ENCODE data around the gene ELAVL4. TPM values are rescaled to one million over a fixed set of nuclear protein-coding genes. Genes with fewer than 3 reads are reported as not detected.

Gene ELAVL4
- total and polyA plus RNA-seq, 2 donors (not counting 1 experiment from before 2014, with no cell fraction given): not detected

DNA sequence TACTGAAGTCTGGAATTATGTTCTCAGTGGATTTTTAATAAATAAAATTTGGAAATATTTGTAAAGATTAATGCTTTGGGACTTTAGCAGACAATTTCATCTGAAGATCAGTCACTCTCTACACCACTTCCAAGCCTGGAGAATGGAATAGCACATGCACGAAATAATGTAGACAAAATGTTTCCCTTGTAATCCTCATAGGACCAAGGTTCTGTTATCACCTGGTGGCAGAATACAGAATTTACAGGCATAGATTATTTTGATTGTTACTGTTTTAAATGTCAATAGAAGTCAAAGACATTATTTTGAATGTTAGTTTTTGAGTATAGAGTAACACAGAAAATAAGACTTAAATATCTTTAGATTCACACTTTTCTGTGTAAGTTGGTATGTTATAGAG, 9.1 kb upstream of the ELAVL4 start:
- Histone ChIP-seq H2AFZ (ENCODE audit: low read length) (no peak overlapping the region), H3K4me3 (replicated peaks in 1 of 4; ENCODE audit: control extremely low read depth in 1 of 4, insufficient read depth in 1 of 4, low read depth in 3 of 4, low read length in 4 of 4) (no peak overlapping the region), H3K4me1 (ENCODE audit: control insufficient read depth, extremely low read depth, insufficient read depth, low read length) (no peaks in the 10 kb centered on the region), H3K27ac (ENCODE audit: insufficient read depth, low read length) (no peak overlapping the region), H3K79me2 (ENCODE audit: control insufficient read depth, insufficient read depth, low read length) (no peaks in the 10 kb centered on the region), H3K9ac (ENCODE audit: insufficient read depth, low read length) (no peak overlapping the region), H3K36me3 (ENCODE audit: control insufficient read depth, insufficient read depth, low read length) (no peaks in the 10 kb centered on the region), H3K4me2 (ENCODE audit: extremely low read depth, insufficient read depth, low read length) (no peak overlapping the region), H4K20me1 (ENCODE audit: control insufficient read depth, extremely low read depth, insufficient read depth, low read length) (no peaks in the 10 kb centered on the region), H3K27me3 (ENCODE audit: control insufficient read depth, insufficient read depth, low read length) (no peaks in the 10 kb centered on the region), H3K9me3 (ENCODE audit: control insufficient read depth, insufficient read depth, low read depth, low read length) (no peaks in the 10 kb centered on the region)
- TF ChIP-seq, protein P1, sequence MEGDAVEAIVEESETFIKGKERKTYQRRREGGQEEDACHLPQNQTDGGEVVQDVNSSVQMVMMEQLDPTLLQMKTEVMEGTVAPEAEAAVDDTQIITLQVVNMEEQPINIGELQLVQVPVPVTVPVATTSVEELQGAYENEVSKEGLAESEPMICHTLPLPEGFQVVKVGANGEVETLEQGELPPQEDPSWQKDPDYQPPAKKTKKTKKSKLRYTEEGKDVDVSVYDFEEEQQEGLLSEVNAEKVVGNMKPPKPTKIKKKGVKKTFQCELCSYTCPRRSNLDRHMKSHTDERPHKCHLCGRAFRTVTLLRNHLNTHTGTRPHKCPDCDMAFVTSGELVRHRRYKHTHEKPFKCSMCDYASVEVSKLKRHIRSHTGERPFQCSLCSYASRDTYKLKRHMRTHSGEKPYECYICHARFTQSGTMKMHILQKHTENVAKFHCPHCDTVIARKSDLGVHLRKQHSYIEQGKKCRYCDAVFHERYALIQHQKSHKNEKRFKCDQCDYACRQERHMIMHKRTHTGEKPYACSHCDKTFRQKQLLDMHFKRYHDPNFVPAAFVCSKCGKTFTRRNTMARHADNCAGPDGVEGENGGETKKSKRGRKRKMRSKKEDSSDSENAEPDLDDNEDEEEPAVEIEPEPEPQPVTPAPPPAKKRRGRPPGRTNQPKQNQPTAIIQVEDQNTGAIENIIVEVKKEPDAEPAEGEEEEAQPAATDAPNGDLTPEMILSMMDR (conservative IDR thresholded peaks at IDR 0.05 in 1 of 2, IDR thresholded peaks at IDR 0.05 in 1 of 2; ENCODE audit: low read depth in 1 of 2, low read length in 2 of 2): no peak
- no peak for TF ChIP-seq EZH2 (IDR thresholded peaks at IDR 0.05; ENCODE audit: low read length, missing control alignments)
- no peak for DNase-seq (ENCODE audit: low read depth in 2 of 2)

DNA sequence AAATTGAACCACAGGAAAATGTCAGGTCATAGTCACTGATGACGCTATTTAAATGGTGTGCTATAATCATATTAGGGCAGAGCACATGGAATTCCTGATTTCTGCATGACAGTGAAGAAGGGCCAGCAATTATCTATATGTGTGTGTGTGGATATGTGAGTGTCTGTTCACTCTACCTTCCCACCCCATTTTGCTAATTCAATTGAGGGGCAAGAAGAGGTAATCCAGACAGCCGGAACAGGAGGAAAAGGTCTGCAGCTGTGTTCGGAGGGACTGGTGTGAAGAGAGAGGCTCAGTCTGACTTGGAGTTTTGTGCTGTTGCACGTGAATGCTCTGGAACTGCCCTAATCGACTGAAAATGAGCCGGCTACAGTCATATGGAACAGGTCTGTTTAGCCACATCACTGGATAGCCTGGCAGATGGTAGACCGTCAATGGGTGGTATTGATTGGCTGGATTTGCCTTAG, 5.1 kb upstream of the ELAVL4 start:
- no peak for TF ChIP-seq EZH2 (IDR thresholded peaks at IDR 0.05; ENCODE audit: low read length, missing control alignments)
- TF ChIP-seq, protein P1 (conservative IDR thresholded peaks at IDR 0.05 in 1 of 2, IDR thresholded peaks at IDR 0.05 in 1 of 2; ENCODE audit: low read depth in 1 of 2, low read length in 2 of 2): no peak
- Histone ChIP-seq H4K20me1 (ENCODE audit: control insufficient read depth, extremely low read depth, insufficient read depth, low read length) (no peaks in the 10 kb centered on the region), H3K9me3 (ENCODE audit: control insufficient read depth, insufficient read depth, low read depth, low read length) (no peaks in the 10 kb centered on the region), H3K4me2 (ENCODE audit: extremely low read depth, insufficient read depth, low read length) (no peak overlapping the region), H3K27ac (ENCODE audit: insufficient read depth, low read length) (no peak overlapping the region), H3K27me3 (ENCODE audit: control insufficient read depth, insufficient read depth, low read length) (no peaks in the 10 kb centered on the region), H3K36me3 (ENCODE audit: control insufficient read depth, insufficient read depth, low read length) (no peaks in the 10 kb centered on the region), H3K4me1 (ENCODE audit: control insufficient read depth, extremely low read depth, insufficient read depth, low read length) (no peaks in the 10 kb centered on the region), H3K9ac (ENCODE audit: insufficient read depth, low read length) (no peak overlapping the region), H3K4me3 (replicated peaks in 1 of 4; ENCODE audit: control extremely low read depth in 1 of 4, insufficient read depth in 1 of 4, low read depth in 3 of 4, low read length in 4 of 4) (no peak overlapping the region), H2AFZ (ENCODE audit: low read length) (no peak overlapping the region), H3K79me2 (ENCODE audit: control insufficient read depth, insufficient read depth, low read length) (no peaks in the 10 kb centered on the region)
- DNase-seq (ENCODE audit: low read depth in 2 of 2): no peak

DNA sequence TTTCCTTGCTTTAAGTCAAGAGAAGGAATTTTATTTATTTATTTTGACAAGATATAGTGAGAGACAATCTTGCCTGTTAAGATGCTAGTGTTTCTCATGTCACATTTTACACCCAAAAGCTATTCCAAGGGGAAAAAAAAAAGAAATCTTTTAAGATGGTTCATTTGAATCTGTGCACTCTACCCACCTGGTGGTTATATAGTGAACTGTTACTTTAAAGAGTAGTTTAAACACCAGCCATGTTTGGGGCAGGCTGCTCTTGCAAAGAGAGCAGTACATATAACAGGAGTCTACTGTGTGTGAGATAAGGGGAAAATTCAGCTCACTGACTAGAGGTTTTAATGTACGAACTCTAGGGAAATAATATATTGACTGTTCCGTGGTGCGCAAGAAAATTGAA, 3.3 kb upstream of the ELAVL4 start:
- H3K9me3 ChIP-seq (ENCODE audit: control insufficient read depth, insufficient read depth, low read depth, low read length): no peaks in the 10 kb centered on the region
- H3K4me3 ChIP-seq (replicated peaks in 1 of 4; ENCODE audit: control extremely low read depth in 1 of 4, insufficient read depth in 1 of 4, low read depth in 3 of 4, low read length in 4 of 4): no peak overlapping the region
- TF ChIP-seq, protein P1 (conservative IDR thresholded peaks at IDR 0.05 in 1 of 2, IDR thresholded peaks at IDR 0.05 in 1 of 2; ENCODE audit: low read depth in 1 of 2, low read length in 2 of 2): no peak
- TF ChIP-seq EZH2 (IDR thresholded peaks at IDR 0.05; ENCODE audit: low read length, missing control alignments): no peak
- no peaks in the 10 kb centered on the region for H3K79me2 ChIP-seq (ENCODE audit: control insufficient read depth, insufficient read depth, low read length)
- no peaks in the 10 kb centered on the region for H3K27me3 ChIP-seq (ENCODE audit: control insufficient read depth, insufficient read depth, low read length)
- no peaks in the 10 kb centered on the region for H3K36me3 ChIP-seq (ENCODE audit: control insufficient read depth, insufficient read depth, low read length)
- no peak overlapping the region for H3K4me2 ChIP-seq (ENCODE audit: extremely low read depth, insufficient read depth, low read length)
- H3K4me1 ChIP-seq (ENCODE audit: control insufficient read depth, extremely low read depth, insufficient read depth, low read length): no peaks in the 10 kb centered on the region
- H3K27ac ChIP-seq (ENCODE audit: insufficient read depth, low read length): no peak overlapping the region
- H2AFZ ChIP-seq (ENCODE audit: low read length): no peak overlapping the region
- no peaks in the 10 kb centered on the region for H4K20me1 ChIP-seq (ENCODE audit: control insufficient read depth, extremely low read depth, insufficient read depth, low read length)
- no peak for DNase-seq (ENCODE audit: low read depth in 2 of 2)
- H3K9ac ChIP-seq (ENCODE audit: insufficient read depth, low read length): no peak overlapping the region
